IMR-90 (cell line): ENCODE data around the gene PRKAG1. TPM values are rescaled to one million over a fixed set of nuclear protein-coding genes. Genes with fewer than 3 reads are reported as not detected.

Source experiments
- ATAC-seq: fragments of 200-7000 bp; cut with Tn5 transposase; 2 replicates; pipeline ENCODE4 v1.9.1; 2020; ENCODE audit warnings: low read depth, mild to moderate bottlenecking, moderate library complexity
- BruUV-seq: library from RNA; stranded (reverse); fragments of 400-500 nt; replicated peaks from 2 replicates; lab custom pipeline; 2021; lab: Mats Ljungman, UMichigan
- CTCF ChIA-PET: fragments of 300-600 bp; formaldehyde crosslinking; extraction: SDS; loops from one replicate; lab custom pipeline; 2021; ENCODE audit warnings: antibody characterized with exemption; lab: Yijun Ruan, JAX
- POLR2A ChIA-PET: fragments of 300-600 bp; sonication (Branson Sonifier 250); formaldehyde crosslinking; loops from one replicate; lab custom pipeline; 2022; ENCODE audit warnings: antibody characterized with exemption; ENCODE audit not compliant: unreplicated experiment; lab: Charles Lee
- DNase-seq: peaks from one replicate; pipeline ENCODE4 v3.0.0; 2013
- H2AFZ ChIP-seq: replicated peaks from 2 replicates; pipeline ENCODE3; 2013; ENCODE audit warnings: low read length, mild to moderate bottlenecking; ENCODE audit not compliant: poor library complexity
- H2AK5ac ChIP-seq: 2 replicates; pipeline ENCODE4 v1.6.1; 2013; ENCODE audit warnings: low read depth, low read length, inconsistent platforms
- H2AK9ac ChIP-seq: replicated peaks from 2 replicates; pipeline ENCODE3; 2013; ENCODE audit warnings: mild to moderate bottlenecking, low read depth, low read length, moderate library complexity; ENCODE audit not compliant: poor library complexity
- H2BK120ac ChIP-seq: 2 replicates; pipeline ENCODE4 v1.6.1; 2013; ENCODE audit warnings: low read depth, low read length, inconsistent platforms
- H2BK15ac ChIP-seq: 3 replicates; pipeline ENCODE4 v1.6.1; 2013; ENCODE audit warnings: low read depth, low read length, inconsistent platforms
- H2BK20ac ChIP-seq: 2 replicates; pipeline ENCODE4 v1.6.1; 2013; ENCODE audit warnings: low read depth, mild to moderate bottlenecking, inconsistent platforms, low read length, moderate library complexity
- H2BK5ac ChIP-seq: 2 replicates; pipeline ENCODE4 v1.6.1; 2013; ENCODE audit warnings: mild to moderate bottlenecking, low read depth, low read length, inconsistent platforms; ENCODE audit not compliant: poor library complexity, severe bottlenecking
- H3K14ac ChIP-seq: replicated peaks from 2 replicates; pipeline ENCODE4 v1.6.1; 2013; ENCODE audit warnings: low read depth, low read length, inconsistent platforms
- H3K18ac ChIP-seq: 2 replicates; pipeline ENCODE4 v1.6.1; 2013; ENCODE audit warnings: low read depth, low read length, control low read depth
- H3K23ac ChIP-seq: 2 replicates; pipeline ENCODE4 v1.6.1; 2013; ENCODE audit warnings: low read depth, low read length, inconsistent platforms
- H3K27ac ChIP-seq: 2 replicates; pipeline ENCODE4 v1.5.1; 2013; ENCODE audit warnings: mild to moderate bottlenecking, control low read depth, low read length; ENCODE audit not compliant: insufficient read depth
- H3K27me3 ChIP-seq: 2 replicates; pipeline ENCODE4 v1.6.1; 2013; ENCODE audit warnings: low read length; ENCODE audit not compliant: control insufficient read depth, insufficient read depth
- H3K36me3 ChIP-seq: 2 replicates; pipeline ENCODE4 v1.6.1; 2013; ENCODE audit warnings: low read length, mixed read lengths; ENCODE audit not compliant: control insufficient read depth, insufficient read depth
- H3K4ac ChIP-seq: 2 replicates; pipeline ENCODE4 v1.6.1; 2013; ENCODE audit warnings: low read depth, low read length, inconsistent platforms
- H3K4me1 ChIP-seq: 2 replicates; pipeline ENCODE4 v1.6.1; 2013; ENCODE audit warnings: low read length, mixed read lengths; ENCODE audit not compliant: control insufficient read depth, insufficient read depth
- H3K4me2 ChIP-seq: 2 replicates; pipeline ENCODE4 v1.6.1; 2013; ENCODE audit warnings: low read depth, mild to moderate bottlenecking, control low read depth, low read length, moderate library complexity
- H3K4me3 ChIP-seq: 2 replicates; pipeline ENCODE4 v1.5.1; 2013; ENCODE audit warnings: low read depth, mild to moderate bottlenecking, control low read depth, low read length, moderate library complexity; ENCODE audit not compliant: insufficient read depth
- H3K56ac ChIP-seq: 2 replicates; pipeline ENCODE4 v1.6.1; 2013; ENCODE audit warnings: low read length, inconsistent platforms; ENCODE audit not compliant: insufficient read depth; ENCODE audit errors: extremely low read depth
- H3K79me1 ChIP-seq, 2 experiments: 2 replicates each; pipeline ENCODE4 v1.6.1; 2013; ENCODE audit warnings: low read length in 2 of 2, inconsistent platforms in 1 of 2, low read depth in 1 of 2
- H3K9ac ChIP-seq: 2 replicates; pipeline ENCODE4 v1.6.1; 2013; ENCODE audit warnings: low read depth, low read length, control low read depth
- H3K9me1 ChIP-seq: 2 replicates; pipeline ENCODE4 v1.6.1; 2013; ENCODE audit warnings: low read length, inconsistent platforms; ENCODE audit not compliant: insufficient read depth
- H3K9me3 ChIP-seq: 2 replicates; pipeline ENCODE4 v1.6.1; 2013; ENCODE audit warnings: low read length; ENCODE audit not compliant: control insufficient read depth, insufficient read depth
- H4K20me1 ChIP-seq: 2 replicates; pipeline ENCODE4 v1.6.1; 2013; ENCODE audit warnings: low read length, inconsistent platforms; ENCODE audit not compliant: insufficient read depth
- H4K5ac ChIP-seq: 2 replicates; pipeline ENCODE4 v1.6.1; 2013; ENCODE audit warnings: mild to moderate bottlenecking, low read depth, low read length, control low read depth
- H4K8ac ChIP-seq, 2 experiments: 2 replicates each; pipeline ENCODE4 v1.6.1; 2013; ENCODE audit warnings: low read depth in 2 of 2, low read length in 2 of 2, control low read depth in 1 of 2, inconsistent platforms in 1 of 2
- H4K91ac ChIP-seq: 2 replicates; pipeline ENCODE4 v1.6.1; 2013; ENCODE audit warnings: low read depth, low read length, inconsistent platforms; ENCODE audit not compliant: insufficient read depth
- CEBPB ChIP-seq: IDR thresholded peaks from 2 replicates; pipeline ENCODE4 v1.6.1; 2012; ENCODE audit warnings: low read depth, low read length, improper control_type of control experiment
- CHD1 ChIP-seq: IDR thresholded peaks from 2 replicates; pipeline ENCODE4 v1.6.1; 2012; ENCODE audit warnings: low read depth, low read length, improper control_type of control experiment
- MXI1 ChIP-seq: IDR thresholded peaks from 2 replicates; pipeline ENCODE4 v1.6.1; 2012; ENCODE audit warnings: low read depth, mild to moderate bottlenecking, low read length, moderate library complexity, borderline replicate concordance
- POLR2A ChIP-seq: IDR thresholded peaks from 2 replicates; pipeline ENCODE4 v1.6.1; 2012; ENCODE audit warnings: mild to moderate bottlenecking, low read depth, low read length
- RCOR1 ChIP-seq: IDR thresholded peaks from 2 replicates; pipeline ENCODE4 v1.6.1; 2012; ENCODE audit warnings: mild to moderate bottlenecking, low read length, improper control_type of control experiment; ENCODE audit not compliant: insufficient replicate concordance
- RFX5 ChIP-seq: IDR thresholded peaks from 2 replicates; pipeline ENCODE4 v1.8.0; 2012; ENCODE audit warnings: low read depth, mild to moderate bottlenecking, low read length, moderate library complexity
- SMC3 ChIP-seq: fragments of 150-350 bp; IDR thresholded peaks from 2 replicates; pipeline ENCODE4 v1.6.1; 2016; ENCODE audit warnings: low read depth, mild to moderate bottlenecking, antibody characterized with exemption, low read length, moderate library complexity
- WGBS, 2 experiments: methylation state at CpG; one replicate each; pipeline versions ENCODE4 v1.1.5 to v1.1.7; 2013; ENCODE audit warnings: missing lambda C conversion rate in 2 of 2; ENCODE audit not compliant: insufficient read length in 1 of 2; ENCODE audit errors: extremely low coverage in 2 of 2; 5-methylcytosine and 5-hydroxymethylcytosine counted together
- dilution Hi-C: fragments of 300-500 bp; cut with HindIII; formaldehyde crosslinking; loops from one replicate; pipeline ENCODE4 v1.14.3; 2018; ENCODE audit warnings: low sequenced_read_pairs; ENCODE audit not compliant: unreplicated experiment
- in situ Hi-C: fragments of 300-500 bp; cut with MboI; formaldehyde crosslinking; loops from 3 replicates; pipeline ENCODE4 v1.14.3; 2019; ENCODE audit warnings: low sequenced_read_pairs, inconsistent platforms, mixed read lengths
- intact Hi-C: fragments of 100-400 bp; cut with micrococcal nuclease; formaldehyde crosslinking; loops from 2 replicates; pipeline ENCODE4 v1.10.0; 2022
- polyA plus RNA-seq, 3 experiments: library from polyadenylated mRNA; depleted of rRNA; stranded (reverse); fragments of >200 nt; gene quantifications; 2 replicates each; pipeline ENCODE4 v1.2.3, GENCODE V29; 2012; ENCODE audit warnings: low replicate concordance in 1 of 3
- total RNA-seq: library from RNA; depleted of rRNA; stranded (reverse); fragments of >200 nt; gene quantifications from 2 replicates; pipeline ENCODE4 v1.2.3, GENCODE V29; 2012
- TF ChIP-seq, protein P1 (sequence below): fragments of 150-350 bp; IDR thresholded peaks from 2 replicates; pipeline ENCODE4 v1.6.1; 2016; ENCODE audit warnings: low read depth, mild to moderate bottlenecking, low read length, moderate library complexity, borderline replicate concordance

The PRKAG1 gene
- total and polyA plus RNA-seq, 2 of the 4 experiments (the other 2 are of a cell fraction): 81.1 to 106 TPM

DNA sequence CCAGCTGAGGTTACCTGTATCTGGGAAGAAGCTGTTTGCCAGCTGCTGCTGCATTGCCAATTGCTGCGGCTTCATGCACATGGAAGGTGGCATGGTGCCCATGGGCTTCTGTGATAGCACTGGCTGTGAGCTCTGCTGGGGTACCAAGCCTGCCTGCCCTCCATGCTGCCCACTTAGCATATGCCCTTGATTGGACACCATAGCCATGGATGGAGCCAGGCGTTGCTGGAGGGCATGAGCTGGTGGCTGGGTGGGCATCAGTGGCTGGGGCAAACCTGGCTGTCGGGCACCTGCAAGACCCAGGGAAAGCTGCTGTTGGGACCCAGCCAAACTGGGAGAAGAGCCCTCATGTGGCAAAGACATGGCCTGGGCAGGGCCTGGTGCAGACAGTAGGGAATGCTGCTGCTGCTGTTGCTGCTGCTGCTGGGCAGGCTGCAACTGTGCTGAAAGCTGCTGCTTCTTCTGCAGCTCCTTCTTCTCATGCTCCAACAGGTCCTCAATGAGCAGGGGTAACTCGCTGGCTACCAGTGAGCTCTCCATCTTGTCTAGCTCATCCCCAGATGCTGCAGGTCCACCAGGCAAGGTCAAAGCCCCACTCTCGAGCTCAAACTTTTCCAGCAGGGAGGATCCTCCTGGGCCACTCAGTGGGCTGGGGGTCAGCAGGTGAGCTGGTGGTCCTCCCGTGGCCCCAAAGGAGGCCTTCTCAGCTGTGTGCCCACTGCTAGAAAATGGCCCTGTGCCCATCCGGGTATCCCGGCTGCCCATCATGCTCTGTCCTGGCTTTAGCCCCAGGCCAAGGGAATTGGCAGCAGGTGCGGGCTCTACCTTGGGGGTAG, 18.8 kb upstream of the PRKAG1 start:
- Histone ChIP-seq H3K4ac (no peak overlapping the region), H3K4me1 (no peaks in the 10 kb centered on the region), H2BK15ac (no peak overlapping the region), H2AK5ac (no peak overlapping the region), H3K18ac (no peak overlapping the region), H2AK9ac (no peak overlapping the region), H2BK120ac (no peak overlapping the region), H4K20me1 (peaks cover 12% of the 10 kb centered on the region; the same call in 1 of the 2 replicates), H3K14ac (no peak overlapping the region), H3K9me3 (no peaks in the 10 kb centered on the region), H3K23ac (no peak overlapping the region), H3K9me1 (no peaks in the 10 kb centered on the region), H3K56ac (no peak overlapping the region), H4K5ac (no peak overlapping the region), H3K4me2 (no peak overlapping the region), H4K8ac (no peak overlapping the region), H3K27ac (no peak overlapping the region), H3K4me3 (no peak overlapping the region), H2BK5ac (no peak overlapping the region), H3K36me3 (peaks cover 86% of the 10 kb centered on the region), H2AFZ (no peak overlapping the region), H3K79me1 (peaks cover 20 to 33% of the 10 kb centered on the region in 2 experiments), H3K27me3 (no peaks in the 10 kb centered on the region), H4K91ac (no peak overlapping the region), H2BK20ac (no peak overlapping the region), H3K9ac (no peak overlapping the region)
- dilution Hi-C loops (no loop called here), in situ Hi-C loops (no loop called here), intact Hi-C loops (no loop called here)
- 100% methylated on average over 4 of the region's 9 CpGs; no CpG with 5 or more reads in 1 of the 2 experiments for WGBS, 2 experiments
- CTCF ChIA-PET: no interaction called here
- DNase-seq: no peak
- POLR2A ChIA-PET: interaction anchor here (0.6 kb wide), 1 partner anchor 150 kb away, joined by 5 read pairs; no protein-coding TSS in a partner anchor
- ATAC-seq: no peak
- BruUV-seq: no TSS peak
- TF ChIP-seq CHD1: no peak
- TF ChIP-seq MXI1: no peak
- no peak for TF ChIP-seq RCOR1
- TF ChIP-seq CEBPB: no peak
- no peak for TF ChIP-seq RFX5
- TF ChIP-seq SMC3: no peak
- no peak for TF ChIP-seq POLR2A
- TF ChIP-seq, protein P1, sequence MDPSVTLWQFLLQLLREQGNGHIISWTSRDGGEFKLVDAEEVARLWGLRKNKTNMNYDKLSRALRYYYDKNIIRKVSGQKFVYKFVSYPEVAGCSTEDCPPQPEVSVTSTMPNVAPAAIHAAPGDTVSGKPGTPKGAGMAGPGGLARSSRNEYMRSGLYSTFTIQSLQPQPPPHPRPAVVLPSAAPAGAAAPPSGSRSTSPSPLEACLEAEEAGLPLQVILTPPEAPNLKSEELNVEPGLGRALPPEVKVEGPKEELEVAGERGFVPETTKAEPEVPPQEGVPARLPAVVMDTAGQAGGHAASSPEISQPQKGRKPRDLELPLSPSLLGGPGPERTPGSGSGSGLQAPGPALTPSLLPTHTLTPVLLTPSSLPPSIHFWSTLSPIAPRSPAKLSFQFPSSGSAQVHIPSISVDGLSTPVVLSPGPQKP: no peak
